H1 (cell line): ENCODE data around the gene DIP2B. TPM values are rescaled to one million over a fixed set of nuclear protein-coding genes. Genes with fewer than 3 reads are reported as not detected.

ENCODE experiments used
- CTCF ChIA-PET: fragments of 300-600 bp; sonication (Branson Sonifier 250); formaldehyde crosslinking; loops from one replicate; lab custom pipeline; 2021; ENCODE audit not compliant: partially characterized antibody; lab: Charles Lee
- POLR2A ChIA-PET: fragments of 300-600 bp; sonication (Branson Sonifier 250); formaldehyde crosslinking; loops from one replicate; lab custom pipeline; 2021; ENCODE audit warnings: inconsistent platforms; ENCODE audit not compliant: partially characterized antibody; lab: Charles Lee
- DNase-seq, 2 experiments: peaks; one replicate each; pipeline versions ENCODE4 v3.0.0 to v3.0.0-alpha.2; 2010 to 2022; ENCODE audit warnings: low spot score in 2 of 2, low read depth in 1 of 2, mixed read lengths in 1 of 2
- FAIRE-seq: peaks from 2 replicates; lab custom pipeline; 2011; peaks lifted over from hg19 to GRCh38; lab: Jason Lieb, UNC
- H2AFZ ChIP-seq: 2 replicates; pipeline ENCODE4 v1.8.1; 2012; ENCODE audit warnings: low read length, inconsistent platforms
- H2AK5ac ChIP-seq: 2 replicates; pipeline ENCODE4 v1.6.1; 2013; ENCODE audit warnings: low read depth, low read length
- H2BK120ac ChIP-seq: replicated peaks from 2 replicates; pipeline ENCODE3; 2013; ENCODE audit warnings: low read depth, low read length, inconsistent platforms
- H2BK12ac ChIP-seq: 2 replicates; pipeline ENCODE4 v1.6.1; 2013; ENCODE audit warnings: low read depth, low read length
- H2BK15ac ChIP-seq: 2 replicates; pipeline ENCODE4 v1.6.1; 2013; ENCODE audit warnings: low read length
- H2BK20ac ChIP-seq: 2 replicates; pipeline ENCODE4 v1.6.1; 2013; ENCODE audit warnings: low read length
- H2BK5ac ChIP-seq: 2 replicates; pipeline ENCODE4 v1.6.1; 2013; ENCODE audit warnings: low read depth, low read length
- H3K14ac ChIP-seq: 2 replicates; pipeline ENCODE4 v1.6.1; 2013; ENCODE audit warnings: inconsistent platforms; ENCODE audit not compliant: insufficient read length
- H3K18ac ChIP-seq: 2 replicates; pipeline ENCODE4 v1.6.1; 2013; ENCODE audit warnings: low read length; ENCODE audit errors: extremely low read depth
- H3K23ac ChIP-seq: 2 replicates; pipeline ENCODE4 v1.6.1; 2013; ENCODE audit warnings: inconsistent platforms; ENCODE audit not compliant: insufficient read length
- H3K23me2 ChIP-seq: 2 replicates; pipeline ENCODE4 v1.6.1; 2013; ENCODE audit warnings: low read depth, low read length
- H3K27ac ChIP-seq: 2 replicates; pipeline ENCODE4 v1.6.1; 2011; ENCODE audit warnings: low read depth, low read length, inconsistent platforms
- H3K27me3 ChIP-seq, 4 experiments: replicated peaks in 1 of 4; 1 replicate in 1 of 4; 2 replicates in 3 of 4; pipeline versions ENCODE4 v1.6.1 to v1.8.1; 2011 to 2013; ENCODE audit warnings: low read length in 3 of 4, mild to moderate bottlenecking in 3 of 4, inconsistent platforms in 2 of 4, mixed read lengths in 2 of 4, moderate library complexity in 1 of 4; ENCODE audit not compliant: control insufficient read depth in 3 of 4, insufficient read depth in 3 of 4; ENCODE audit errors: extremely low read depth in 1 of 4
- H3K36me3 ChIP-seq, 4 experiments: 2 replicates each; pipeline versions ENCODE4 v1.6.1 to v1.8.1; 2011 to 2013; ENCODE audit warnings: mild to moderate bottlenecking in 4 of 4, low read length in 3 of 4, moderate library complexity in 2 of 4, control low read depth in 1 of 4, inconsistent platforms in 1 of 4; ENCODE audit not compliant: insufficient read depth in 4 of 4, control insufficient read depth in 2 of 4
- H3K4ac ChIP-seq: replicated peaks from 2 replicates; pipeline ENCODE3; 2013; ENCODE audit warnings: low read length, low read depth, mixed read lengths, inconsistent platforms; ENCODE audit not compliant: insufficient read length
- H3K4me1 ChIP-seq, 4 experiments: replicated peaks in 1 of 4; 1 replicate in 1 of 4; 2 replicates in 3 of 4; pipeline versions ENCODE4 v1.6.1 to v1.8.1; 2011 to 2013; ENCODE audit warnings: low read length in 3 of 4, inconsistent platforms in 2 of 4, mixed read lengths in 1 of 4; ENCODE audit not compliant: insufficient read depth in 4 of 4, control insufficient read depth in 3 of 4
- H3K4me2 ChIP-seq, 2 experiments: 2 replicates each; pipeline versions ENCODE4 v1.6.1 to v1.8.1; 2011 to 2013; ENCODE audit warnings: low read depth in 2 of 2, low read length in 2 of 2, control low read depth in 1 of 2, inconsistent platforms in 1 of 2, mild to moderate bottlenecking in 1 of 2; ENCODE audit not compliant: insufficient read depth in 1 of 2
- H3K4me3 ChIP-seq, 4 experiments: fragments of 200-600, 300-600 bp in 1 of 4; sonication (generic), shearing (Covaris generic), sonication (Bioruptor Twin) in 1 of 4; 2 replicates each; pipeline versions ENCODE4 v1.5.1 to v1.8.1; 2011 to 2016; ENCODE audit warnings: low read length in 4 of 4, low read depth in 3 of 4, control low read depth in 2 of 4, inconsistent platforms in 2 of 4, mild to moderate bottlenecking in 2 of 4, mixed read lengths in 1 of 4, moderate library complexity in 1 of 4; ENCODE audit not compliant: insufficient read depth in 2 of 4; ENCODE audit errors: extremely low read depth in 1 of 4
- H3K56ac ChIP-seq: replicated peaks from 2 replicates; pipeline ENCODE3; 2013; ENCODE audit warnings: low read depth, mild to moderate bottlenecking, mixed read lengths, low read length, inconsistent platforms; ENCODE audit not compliant: insufficient read length
- H3K79me1 ChIP-seq: 2 replicates; pipeline ENCODE4 v1.6.1; 2013; ENCODE audit warnings: low read depth, low read length, control low read depth
- H3K79me2 ChIP-seq, 2 experiments: 2 replicates each; pipeline versions ENCODE4 v1.6.1 to v1.8.1; 2012 to 2013; ENCODE audit warnings: low read length in 2 of 2, mild to moderate bottlenecking in 2 of 2, inconsistent platforms in 1 of 2; ENCODE audit not compliant: insufficient read depth in 2 of 2, control insufficient read depth in 1 of 2
- H3K9ac ChIP-seq, 4 experiments: replicated peaks in 1 of 4; 1 replicate in 1 of 4; 2 replicates in 3 of 4; pipeline versions ENCODE4 v1.6.1 to v1.8.1; 2011 to 2013; ENCODE audit warnings: low read depth in 3 of 4, low read length in 3 of 4, control low read depth in 2 of 4, mild to moderate bottlenecking in 2 of 4, moderate library complexity in 2 of 4, inconsistent platforms in 1 of 4; ENCODE audit errors: extremely low read depth in 1 of 4
- H3K9me3 ChIP-seq, 2 experiments: 2 replicates each; pipeline versions ENCODE4 v1.6.1 to v1.8.1; 2012 to 2013; ENCODE audit warnings: mild to moderate bottlenecking in 2 of 2, moderate library complexity in 2 of 2, control low read depth in 1 of 2, inconsistent platforms in 1 of 2, low read depth in 1 of 2, low read length in 1 of 2, mixed read lengths in 1 of 2; ENCODE audit not compliant: insufficient read depth in 2 of 2
- H4K20me1 ChIP-seq, 2 experiments: replicated peaks in 1 of 2; 2 replicates each; pipeline versions ENCODE3 to v1.8.1; 2011 to 2013; ENCODE audit warnings: inconsistent platforms in 2 of 2, low read length in 2 of 2, mild to moderate bottlenecking in 1 of 2; ENCODE audit not compliant: insufficient read depth in 2 of 2, control insufficient read depth in 1 of 2
- H4K5ac ChIP-seq: 2 replicates; pipeline ENCODE4 v1.6.1; 2013; ENCODE audit warnings: low read length, low read depth, mixed read lengths, inconsistent platforms; ENCODE audit not compliant: insufficient read length
- H4K8ac ChIP-seq: 2 replicates; pipeline ENCODE4 v1.8.0; 2013; ENCODE audit warnings: mild to moderate bottlenecking, moderate library complexity, low read length, inconsistent platforms; ENCODE audit not compliant: insufficient read depth; ENCODE audit errors: extremely low read depth
- H4K91ac ChIP-seq: replicated peaks from 2 replicates; pipeline ENCODE3; 2013; ENCODE audit warnings: low read length, mixed read lengths, inconsistent platforms; ENCODE audit not compliant: insufficient read length
- RNF2 ChIP-seq: fragments of 200-900, 300-1000 bp; sonication (generic); IDR thresholded peaks from 2 replicates; pipeline ENCODE4 v1.7.1; 2016; ENCODE audit warnings: borderline replicate concordance, low read depth, mild to moderate bottlenecking, antibody characterized with exemption, low read length; ENCODE audit not compliant: poor library complexity, severe bottlenecking; ENCODE audit errors: missing control alignments
- SIX5 ChIP-seq: IDR thresholded peaks from 2 replicates; pipeline ENCODE4 v1.6.1; 2011; ENCODE audit warnings: mild to moderate bottlenecking, low read depth, low read length
- SP2 ChIP-seq: IDR thresholded peaks from 2 replicates; pipeline ENCODE4 v1.6.1; 2012; ENCODE audit warnings: mild to moderate bottlenecking, low read length, inconsistent platforms
- WGBS, 2 experiments: shearing (Covaris generic) in 1 of 2; methylation state at CpG; one replicate each; pipeline versions ENCODE4 v1.1.6 to v1.1.7; 2013 to 2015; ENCODE audit warnings: low lambda C conversion rate in 2 of 2, mixed read lengths in 2 of 2, inconsistent platforms in 1 of 2, low coverage in 1 of 2, missing lambda C conversion rate in 1 of 2; ENCODE audit not compliant: insufficient replicate concordance in 2 of 2, insufficient coverage in 1 of 2, insufficient read length in 1 of 2; ENCODE audit errors: extremely low coverage in 1 of 2, missing lambda C conversion rate in 1 of 2; 5-methylcytosine and 5-hydroxymethylcytosine counted together
- polyA plus RNA-seq, 7 experiments: library from polyadenylated mRNA; depleted of rRNA in 3 of 7; stranded (reverse) in 5 of 7; unstranded in 2 of 7; fragments of >200 nt in 5 of 7; fragments of 200-250 nt in 2 of 7; gene quantifications; 1 replicate in 5 of 7; 2 replicates in 1 of 7; 4 replicates in 1 of 7; pipeline versions ENCODE4 v1.2.1 to v1.2.3, GENCODE V29; 2011 to 2013; ENCODE audit warnings: missing spikeins in 2 of 7, mixed read lengths in 2 of 7
- total RNA-seq: library from RNA; stranded (reverse); fragmentation: NEBNext Ultra II Directional; extraction: Animal tissue kit (Norgen Biotek cat#: 25700); gene quantifications from 2 replicates; pipeline ENCODE4 v1.2.1, GENCODE V29; 2021
- TF ChIP-seq, protein P1 (sequence below): IDR thresholded peaks from 2 replicates; pipeline ENCODE4 v1.6.1; 2012; ENCODE audit warnings: low read length, inconsistent platforms

The DIP2B gene
- total and polyA plus RNA-seq, 2 of the 8 experiments (the other 6 are each of a cell fraction or from before 2014, with no cell fraction given) = 11.1 to 29.6 TPM

DNA sequence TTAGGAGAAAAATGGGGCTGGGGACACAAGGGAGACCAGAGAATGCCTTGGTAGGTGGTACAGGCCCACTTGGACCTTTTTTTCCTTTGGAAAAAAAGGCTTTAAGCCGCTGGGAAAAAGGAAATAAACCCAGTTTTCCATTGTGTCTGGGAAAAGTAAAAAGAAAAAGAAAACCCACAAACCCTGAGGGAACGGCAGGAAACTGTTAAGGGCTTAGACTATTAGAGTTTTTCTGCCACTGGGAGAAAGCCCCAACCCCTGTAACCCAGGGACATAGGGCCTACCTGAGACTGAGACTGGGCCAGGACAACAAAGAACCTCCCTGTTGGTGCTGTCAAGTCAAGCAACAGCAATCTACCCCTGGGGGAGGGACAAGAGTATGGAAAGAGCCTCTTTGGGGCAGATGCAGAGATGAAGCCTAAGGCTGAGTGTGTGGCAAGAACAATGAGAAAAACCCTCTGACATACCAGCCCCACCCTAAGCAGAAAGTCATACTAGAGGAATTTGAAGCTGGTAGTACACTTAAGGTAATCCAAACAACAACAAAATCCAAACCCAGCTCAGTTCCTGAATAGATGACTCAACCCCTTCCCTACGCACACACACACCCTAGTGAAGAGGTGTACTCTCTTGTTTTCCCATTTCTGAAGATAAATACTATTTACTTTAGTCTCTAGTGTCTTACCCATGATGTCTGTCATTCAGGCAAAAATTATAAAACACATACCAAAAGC is 281.9 kb downstream of the DIP2B start:
- no peak overlapping the region for H2BK15ac ChIP-seq
- no peak overlapping the region for H3K56ac ChIP-seq
- WGBS, 2 experiments = 86% methylated on average over 3 of the region's 3 CpGs; no CpG with 5 or more reads in 1 of the 2 experiments
- DNase-seq = no peak
- TF ChIP-seq, protein P1, sequence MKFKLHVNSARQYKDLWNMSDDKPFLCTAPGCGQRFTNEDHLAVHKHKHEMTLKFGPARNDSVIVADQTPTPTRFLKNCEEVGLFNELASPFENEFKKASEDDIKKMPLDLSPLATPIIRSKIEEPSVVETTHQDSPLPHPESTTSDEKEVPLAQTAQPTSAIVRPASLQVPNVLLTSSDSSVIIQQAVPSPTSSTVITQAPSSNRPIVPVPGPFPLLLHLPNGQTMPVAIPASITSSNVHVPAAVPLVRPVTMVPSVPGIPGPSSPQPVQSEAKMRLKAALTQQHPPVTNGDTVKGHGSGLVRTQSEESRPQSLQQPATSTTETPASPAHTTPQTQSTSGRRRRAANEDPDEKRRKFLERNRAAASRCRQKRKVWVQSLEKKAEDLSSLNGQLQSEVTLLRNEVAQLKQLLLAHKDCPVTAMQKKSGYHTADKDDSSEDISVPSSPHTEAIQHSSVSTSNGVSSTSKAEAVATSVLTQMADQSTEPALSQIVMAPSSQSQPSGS = no peak
- no peak for TF ChIP-seq SIX5
- TF ChIP-seq RNF2 = no peak
- TF ChIP-seq SP2 = no peak
- no peak overlapping the region for H4K91ac ChIP-seq
- no peak overlapping the region for H2BK120ac ChIP-seq
- no peak overlapping the region for H3K18ac ChIP-seq
- H3K79me1 ChIP-seq = peaks cover 4% of the 10 kb centered on the region; the same call in 1 of the 2 replicates
- no peaks in the 10 kb centered on the region; the same call in 1 of the 2 replicates for H3K23me2 ChIP-seq
- peaks cover 0 to 5% of the 10 kb centered on the region in 2 experiments; a peak in 1 of 4 replicates for H3K9me3 ChIP-seq
- H3K14ac ChIP-seq = no peak overlapping the region
- H2AFZ ChIP-seq = no peak overlapping the region
- H3K23ac ChIP-seq = no peak overlapping the region
- no peak overlapping the region for H2BK5ac ChIP-seq
- ChIA-PET POLR2A (interaction anchor here (1.4 kb wide), 1 partner anchor 238 kb away, joined by 3 read pairs; no protein-coding TSS in a partner anchor), CTCF (interaction anchor here (0.5 to 1.2 kb wide), 4 partner anchors 9 to 25 kb away, joined by 3 to 4 read pairs (median 3); no protein-coding TSS in a partner anchor)
- H3K27me3 ChIP-seq = no peaks in the 10 kb centered on the region
- no peak overlapping the region for H3K9ac ChIP-seq
- no peak overlapping the region for H2AK5ac ChIP-seq
- no peaks in the 10 kb centered on the region for H4K20me1 ChIP-seq
- no peak overlapping the region for H4K8ac ChIP-seq
- no peak overlapping the region for H2BK12ac ChIP-seq
- H2BK20ac ChIP-seq = no peak overlapping the region
- H3K4me1 ChIP-seq = no peaks in the 10 kb centered on the region
- peaks cover 0 to 6% (median 0%) of the 10 kb centered on the region in 4 experiments; a peak in 2 of 8 replicates for H3K36me3 ChIP-seq
- FAIRE-seq = no peak
- peaks cover 0 to 3% of the 10 kb centered on the region in 2 experiments; a peak in 2 of 4 replicates for H3K79me2 ChIP-seq
- H3K27ac ChIP-seq = no peak overlapping the region
- H3K4ac ChIP-seq = no peak overlapping the region
- H3K4me3 ChIP-seq = no peak overlapping the region
- no peak overlapping the region for H3K4me2 ChIP-seq
- H4K5ac ChIP-seq = no peak overlapping the region
